ENCODE measurements around the gene PLXNA4.

PLXNA4 gene

GRCh38 chr7:132434041-132434440, 142.2 kb downstream of the PLXNA4 start:
- no peak for DNase-seq (ENCODE audit: low spot score)

- DNase-seq (ENCODE audit: low spot score) = no peak
These were observed 143.0 kb downstream of the PLXNA4 start for GRCh38 chr7:132433301-132433700.

GRCh38 chr7:132430861-132431822, 145.1 kb downstream of the PLXNA4 start:
- no peak for DNase-seq (ENCODE audit: low spot score)

- peak; percentile 4 for DNase-seq (ENCODE audit: low spot score)
These were observed 146.0 kb downstream of the PLXNA4 start for GRCh38 chr7:132430041-132430855.

GRCh38 chr7:132429181-132429580, 147.1 kb downstream of the PLXNA4 start:
- DNase-seq (ENCODE audit: low spot score) = no peak

GRCh38 chr7:132428247-132428919, 147.9 kb downstream of the PLXNA4 start:
- no peak for DNase-seq (ENCODE audit: low spot score)

- DNase-seq (ENCODE audit: low spot score) = no peak
These were observed 150.3 kb downstream of the PLXNA4 start for GRCh38 chr7:132425942-132426341.

GRCh38 chr7:132424821-132425724, 151.2 kb downstream of the PLXNA4 start:
- no peak for DNase-seq (ENCODE audit: low spot score)

GRCh38 chr7:132424277-132424676, 152.0 kb downstream of the PLXNA4 start:
- no peak for DNase-seq (ENCODE audit: low spot score)

- no peak for DNase-seq (ENCODE audit: low spot score)
These were observed 152.6 kb downstream of the PLXNA4 start for GRCh38 chr7:132423594-132424200.

- DNase-seq (ENCODE audit: low spot score) = no peak
These were observed 153.7 kb downstream of the PLXNA4 start for GRCh38 chr7:132422502-132423111.

GRCh38 chr7:132420527-132420926, 155.7 kb downstream of the PLXNA4 start:
- DNase-seq (ENCODE audit: low spot score) = no peak

- no peak for DNase-seq (ENCODE audit: low spot score)
These were observed 156.7 kb downstream of the PLXNA4 start for GRCh38 chr7:132419542-132419941.

- no peak for DNase-seq (ENCODE audit: low spot score)
These were observed 157.4 kb downstream of the PLXNA4 start for GRCh38 chr7:132418840-132419239.

- no peak for DNase-seq (ENCODE audit: low spot score)
These were observed 159.0 kb downstream of the PLXNA4 start for GRCh38 chr7:132417103-132417906.

GRCh38 chr7:132416395-132416794, 159.9 kb downstream of the PLXNA4 start:
- DNase-seq (ENCODE audit: low spot score) = no peak

GRCh38 chr7:132415259-132415658, 161.0 kb downstream of the PLXNA4 start:
- no peak for DNase-seq (ENCODE audit: low spot score)

GRCh38 chr7:132414857-132415256, 161.4 kb downstream of the PLXNA4 start:
- DNase-seq (ENCODE audit: low spot score) = no peak

GRCh38 chr7:132412435-132412834, 163.8 kb downstream of the PLXNA4 start:
- no peak for DNase-seq (ENCODE audit: low spot score)
